GM19238 (cell line): ENCODE measurements around the gene RNF151.
"Not testable (repeated sequence)": the region's sequence is repeated elsewhere in the genome, so short reads cannot be mapped to it uniquely, and the experiment has no call there.

Experiments
- DNase-seq: peaks from one replicate; pipeline ENCODE4 v3.0.0; 2011; ENCODE audit warnings: low spot score; ENCODE audit not compliant: insufficient read length

Gene RNF151

DNA sequence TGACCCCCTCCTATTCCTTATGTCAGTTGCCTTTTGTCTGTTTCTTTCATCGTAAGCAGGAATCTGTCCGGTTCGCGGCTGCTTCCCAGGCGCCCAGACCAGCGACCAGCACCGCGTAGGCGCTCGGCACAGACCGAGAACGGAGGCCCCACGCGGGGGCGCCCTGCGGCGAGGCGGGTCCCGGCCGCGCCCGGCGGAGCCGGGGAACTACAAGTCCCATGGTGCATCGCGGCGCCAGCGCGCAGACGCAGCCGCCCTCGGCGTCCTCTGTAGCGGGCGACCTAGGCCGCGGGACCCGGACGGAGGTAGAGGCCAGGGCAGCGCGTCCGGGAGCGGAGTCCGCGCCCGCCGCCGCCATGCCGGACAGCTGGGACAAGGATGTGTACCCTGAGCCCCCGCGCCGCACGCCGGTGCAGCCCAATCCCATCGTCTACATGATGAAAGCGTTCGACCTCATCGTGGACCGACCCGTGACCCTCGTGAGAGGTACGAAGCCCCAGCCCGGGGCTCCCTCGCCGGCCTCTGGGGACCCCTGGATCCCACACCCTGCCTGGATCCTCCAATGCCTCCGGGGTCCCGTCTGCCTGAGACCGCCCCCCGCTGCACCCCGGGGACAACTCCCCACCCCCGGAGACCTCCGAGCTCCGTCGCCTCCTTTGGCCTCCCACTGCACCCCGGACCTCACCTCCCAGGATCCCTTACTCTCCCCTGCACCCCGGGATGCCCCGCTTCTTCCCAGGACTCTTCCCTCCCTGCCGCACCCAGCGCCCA, 7.2 kb upstream of the RNF151 start, which contains the start of gene NDUFB10:
Gene NDUFB10, plus strand, starts transcription at position 270 of the 771 bp plus-strand sequence. Its CDS starts 87 bp downstream, at position 357.
- DNase-seq: peak; percentile 89

- DNase-seq: no peak
Observed at GRCh38 chr16:1960665-1961630, 5.7 kb upstream of the RNF151 start.

GRCh38 chr16:1961651-1962067, 5.0 kb upstream of the RNF151 start:
- no peak for DNase-seq

GRCh38 chr16:1962161-1963153, 4.2 kb upstream of the RNF151 start:
- DNase-seq: not testable (repeated sequence)

- DNase-seq: no peak
Observed at GRCh38 chr16:1963806-1964505, 2.7 kb upstream of the RNF151 start.

DNA sequence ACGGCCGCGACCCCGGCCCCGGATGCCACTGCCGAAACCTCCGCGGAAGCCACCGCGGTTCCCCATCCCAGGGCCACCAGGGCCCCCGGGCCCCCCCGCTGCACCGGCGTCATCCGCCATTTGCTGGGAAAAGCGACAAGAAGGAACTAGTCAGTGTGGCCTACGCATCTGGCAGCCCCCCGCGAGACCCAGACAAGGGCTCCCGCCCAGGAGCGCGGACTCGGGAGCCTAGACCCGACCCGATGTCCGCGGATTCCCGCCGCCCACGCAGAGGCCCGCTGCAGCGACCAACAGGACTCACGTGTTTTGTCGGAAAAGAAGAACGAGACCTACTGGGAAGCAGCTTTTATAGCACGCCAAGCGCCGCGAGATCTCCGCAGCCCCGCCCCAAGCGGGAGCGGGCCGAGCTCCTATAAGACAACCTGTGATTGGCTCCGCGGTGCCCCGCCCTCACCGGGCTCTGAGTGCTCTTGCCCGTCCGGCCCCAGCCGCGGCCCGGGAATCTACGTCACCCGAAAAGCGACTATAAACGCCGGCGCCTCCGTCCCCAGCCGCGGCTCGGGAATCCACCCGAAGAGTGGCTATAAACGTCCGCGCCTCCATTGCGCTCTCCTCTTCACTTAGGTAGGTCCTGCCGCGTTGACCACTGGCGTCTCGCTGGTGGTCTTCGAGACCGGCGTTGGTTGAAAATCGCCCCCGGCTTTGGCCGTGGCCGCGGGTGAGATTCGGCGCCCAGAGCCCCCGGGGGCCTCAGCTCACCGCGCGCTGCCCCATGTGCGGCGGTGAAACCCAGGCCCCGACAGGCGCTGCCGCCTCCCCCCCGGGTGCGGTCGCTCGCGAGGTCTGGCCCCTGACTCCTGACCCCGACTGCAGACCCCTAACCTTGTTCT, 1.9 kb upstream of the RNF151 start, which contains the start of gene RPS2:
Gene RPS2, minus strand, starts transcription at position 321 of the 890 bp plus-strand sequence. Its CDS starts 201 bp downstream, at position 120.
- DNase-seq: peak; percentile 100

DNA sequence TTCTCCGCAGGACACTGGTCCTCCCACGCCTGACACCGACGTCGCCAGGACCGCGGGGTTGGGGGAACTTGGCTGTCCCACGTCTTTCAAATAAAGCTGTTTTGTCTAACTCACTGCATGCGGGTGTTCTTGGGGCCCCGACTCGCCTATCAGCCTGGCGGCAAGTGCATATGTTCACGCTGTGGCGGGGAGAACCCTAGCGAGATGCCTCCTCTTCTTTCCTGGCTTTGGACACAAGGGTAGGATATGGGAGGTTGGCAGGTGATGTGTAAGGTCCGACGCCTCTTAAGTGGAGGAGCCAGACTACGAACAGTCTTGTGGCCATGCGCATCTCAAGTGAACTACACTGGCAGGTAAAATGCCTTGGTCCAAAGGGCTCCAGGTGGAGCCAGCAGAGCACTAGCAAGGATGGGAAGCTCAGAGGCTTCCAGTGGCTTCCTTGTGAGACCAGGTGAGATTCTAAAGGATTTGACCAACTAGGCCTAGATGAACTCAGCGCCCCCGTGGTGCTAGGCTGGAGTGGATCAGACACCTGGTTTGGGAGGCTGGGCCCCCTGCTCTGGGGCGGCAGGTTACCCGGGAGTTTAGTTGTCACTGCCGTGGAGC, 1.2 kb upstream of the RNF151 start:
- DNase-seq: no peak

DNA sequence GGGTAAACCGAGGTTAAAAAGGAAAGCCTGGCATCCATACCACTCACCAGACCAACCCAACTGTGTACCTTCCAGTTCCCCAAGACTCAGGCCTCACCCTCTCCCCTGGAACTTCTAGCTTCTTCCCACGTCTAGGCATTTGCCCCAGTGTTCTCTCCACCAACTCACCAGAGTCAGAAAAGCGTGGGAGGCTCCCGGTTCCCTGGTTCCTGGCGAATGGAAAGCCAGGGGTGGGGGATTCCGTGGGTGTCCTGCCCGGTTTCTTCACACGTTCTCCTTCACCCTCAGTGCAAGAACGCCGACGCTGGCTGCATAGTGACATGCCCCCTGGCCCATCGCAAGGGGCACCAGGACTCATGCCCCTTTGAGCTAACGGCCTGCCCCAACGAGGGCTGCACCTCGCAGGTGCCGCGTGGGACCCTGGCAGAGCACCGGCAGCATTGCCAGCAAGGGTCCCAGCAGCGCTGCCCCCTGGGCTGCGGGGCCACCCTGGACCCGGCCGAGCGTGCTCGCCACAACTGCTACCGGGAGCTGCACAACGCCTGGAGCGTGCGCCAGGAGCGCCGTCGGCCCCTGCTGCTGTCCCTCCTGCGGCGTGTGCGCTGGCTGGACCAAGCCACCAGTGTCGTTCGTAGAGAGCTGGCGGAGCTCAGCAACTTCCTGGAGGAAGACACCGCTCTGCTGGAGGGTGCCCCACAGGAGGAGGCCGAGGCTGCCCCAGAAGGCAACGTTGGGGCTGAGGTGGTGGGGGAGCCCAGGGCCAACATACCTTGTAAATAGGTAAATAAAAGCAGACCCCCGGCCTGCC, 1.7 kb downstream of the RNF151 start:
- DNase-seq: no peak

GRCh38 chr16:1971796-1972489, 5.3 kb downstream of the RNF151 start, which contains the start of gene TBL3:
TSS of gene TBL3 (plus strand) at chr16:1972053. CDS start at chr16:1972165, 112 bp downstream.
- DNase-seq: peak; percentile 100

GRCh38 chr16:1972490-1972877, 5.8 kb downstream of the RNF151 start:
- no peak for DNase-seq

- DNase-seq: no peak
Observed at GRCh38 chr16:1973461-1974156, 7.0 kb downstream of the RNF151 start.

GRCh38 chr16:1974157-1975070, 7.8 kb downstream of the RNF151 start:
- no peak for DNase-seq

GRCh38 chr16:1975432-1976215, 9.0 kb downstream of the RNF151 start:
- no peak for DNase-seq

GRCh38 chr16:1976216-1976520, 9.5 kb downstream of the RNF151 start:
- DNase-seq: no peak
